ENCODE measurements around the gene LRBA. TPM values are rescaled to one million over a fixed set of nuclear protein-coding genes. Genes with fewer than 3 reads are reported as not detected.

Gene LRBA
- total RNA-seq, 1 donor from 2014 or later = 16.9 TPM

GRCh38 chr4:150280081-150280895 is 734.8 kb downstream of the LRBA start:
- ATAC-seq (no peak), DNase-seq (ENCODE audit: missing footprints) (no peak)
- intact Hi-C loops (cut with DNase I) = no loop called here

- ATAC-seq (no peak), DNase-seq (ENCODE audit: missing footprints) (no peak)
- intact Hi-C loops (cut with DNase I) = no loop called here
Observed at GRCh38 chr4:150278206-150278605, 736.9 kb downstream of the LRBA start.

- DNase-seq (ENCODE audit: missing footprints) (no peak), ATAC-seq (no peak)
- intact Hi-C loops (cut with DNase I) = no loop called here
Observed at GRCh38 chr4:150268444-150268843, 746.6 kb downstream of the LRBA start.

GRCh38 chr4:150265806-150266205 is 749.3 kb downstream of the LRBA start:
- intact Hi-C loops (cut with DNase I) = no loop called here
- DNase-seq (ENCODE audit: missing footprints) (no peak), ATAC-seq (no peak)

GRCh38 chr4:150264595-150265161 is 750.4 kb downstream of the LRBA start:
- intact Hi-C loops (cut with DNase I) = no loop called here
- ATAC-seq (no peak), DNase-seq (ENCODE audit: missing footprints) (no peak)

GRCh38 chr4:150262611-150263010 is 752.5 kb downstream of the LRBA start:
- ATAC-seq = no peak
- no peak for DNase-seq (ENCODE audit: missing footprints)
- intact Hi-C loops (cut with DNase I) = no loop called here

GRCh38 chr4:150261571-150261970 is 753.5 kb downstream of the LRBA start:
- no peak for ATAC-seq
- intact Hi-C loops (cut with DNase I) = no loop called here

GRCh38 chr4:150259861-150260567 is 755.1 kb downstream of the LRBA start:
- DNase-seq (ENCODE audit: missing footprints) (no peak), ATAC-seq (peak; percentile 53)
- intact Hi-C loops (cut with DNase I) = no loop called here

More at GRCh38 chr4:150261571-150261970, 753.5 kb downstream of the LRBA start:
- DNase-seq (ENCODE audit: missing footprints) = no peak

GRCh38 chr4:150258569-150258968 is 756.5 kb downstream of the LRBA start:
- DNase-seq (ENCODE audit: missing footprints) = no peak
- no peak for ATAC-seq
- intact Hi-C loops (cut with DNase I) = no loop called here

GRCh38 chr4:150256841-150257730 is 758.0 kb downstream of the LRBA start:
- no peak for ATAC-seq
- DNase-seq (ENCODE audit: missing footprints) = no peak
- intact Hi-C loops (cut with DNase I) = no loop called here

- DNase-seq (ENCODE audit: missing footprints) (no peak), ATAC-seq (peak; percentile 68)
- intact Hi-C loops (cut with DNase I) = no loop called here
Observed at GRCh38 chr4:150256225-150256620, 758.9 kb downstream of the LRBA start.

GRCh38 chr4:150255610-150256224 is 759.4 kb downstream of the LRBA start:
- DNase-seq (ENCODE audit: missing footprints) (no peak), ATAC-seq (peak; percentile 54)
- intact Hi-C loops (cut with DNase I) = no loop called here

- intact Hi-C loops (cut with DNase I) = no loop called here
- ATAC-seq = no peak
- no peak for DNase-seq (ENCODE audit: missing footprints)
Observed at GRCh38 chr4:150253965-150254630, 761.0 kb downstream of the LRBA start.

GRCh38 chr4:150253416-150253815 is 761.7 kb downstream of the LRBA start:
- intact Hi-C loops (cut with DNase I) = no loop called here
- no peak for ATAC-seq
- no peak for DNase-seq (ENCODE audit: missing footprints)

- ATAC-seq (no peak), DNase-seq (ENCODE audit: missing footprints) (no peak)
- intact Hi-C loops (cut with DNase I) = no loop called here
Observed at GRCh38 chr4:150252741-150253140, 762.3 kb downstream of the LRBA start.

- ATAC-seq = no peak
- intact Hi-C loops (cut with DNase I) = no loop called here
- no peak for DNase-seq (ENCODE audit: missing footprints)
Observed at GRCh38 chr4:150252306-150252705, 762.8 kb downstream of the LRBA start.

- no peak for DNase-seq (ENCODE audit: missing footprints)
- ATAC-seq = no peak
- intact Hi-C loops (cut with DNase I) = no loop called here
Observed at GRCh38 chr4:150251752-150252190, 763.3 kb downstream of the LRBA start.
